ENCODE measurements around the gene DSCAML1. TPM values are rescaled to one million over a fixed set of nuclear protein-coding genes. Genes with fewer than 3 reads are reported as not detected.

Gene DSCAML1
- total RNA-seq, 2 experiments from 2014 or later = not detected

DNA sequence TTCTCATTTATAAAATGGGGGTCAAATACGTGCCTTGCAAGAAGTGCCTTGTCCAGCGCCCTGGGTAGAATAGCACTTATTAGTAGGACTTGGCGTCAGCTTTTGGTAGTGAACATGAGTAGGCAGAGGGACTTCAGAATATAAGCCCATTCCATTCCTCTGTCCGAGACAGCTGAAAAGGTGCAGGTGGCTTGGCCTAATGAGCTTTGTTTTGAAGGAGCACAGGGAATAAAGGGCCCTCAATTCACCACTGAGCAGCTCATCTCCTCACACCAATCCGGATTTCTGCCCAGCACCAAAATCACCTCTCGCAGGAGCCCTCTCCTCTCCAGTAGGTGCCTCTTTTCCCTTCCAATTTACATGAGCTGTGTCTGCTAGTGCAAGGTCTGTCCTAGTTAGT lies 91.2 kb downstream of the DSCAML1 start:
- POLR2A ChIA-PET = interaction anchor here (0.6 kb wide), 1 partner anchor 278 kb away, joined by 3 read pairs; no protein-coding TSS in a partner anchor

DNA sequence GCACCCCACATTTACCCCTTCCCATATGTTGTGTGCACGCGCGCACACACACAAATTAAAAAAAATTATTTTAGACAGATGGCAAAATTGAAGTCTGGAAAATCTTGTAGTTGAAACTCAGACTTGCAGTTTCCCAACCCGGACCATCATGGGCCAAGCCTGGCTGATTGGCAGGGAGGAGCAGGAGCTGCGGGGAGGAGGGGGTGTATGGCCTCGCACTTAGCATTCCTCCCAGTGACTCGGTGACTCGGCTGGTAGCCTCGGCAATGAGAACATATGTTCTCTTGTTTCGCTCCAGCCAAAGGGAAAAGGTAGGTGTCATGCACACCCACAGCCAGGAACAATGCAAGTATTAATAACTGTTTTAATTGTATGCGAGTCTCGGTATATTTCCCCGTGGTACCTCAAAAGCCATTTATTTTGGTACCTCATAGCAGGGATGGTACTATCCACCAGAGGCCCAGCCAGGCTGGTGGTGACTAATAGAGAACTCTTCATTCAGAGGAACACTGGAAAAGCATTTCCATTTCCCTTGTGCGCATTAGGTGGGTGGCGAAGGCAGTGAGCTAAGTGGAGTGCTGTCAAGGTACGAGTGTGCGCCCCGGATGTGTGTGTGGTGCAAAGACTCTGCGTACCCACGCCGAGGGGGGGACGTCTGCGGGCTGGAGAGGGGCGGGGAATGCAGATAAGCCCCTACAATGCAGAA lies 92.5 kb downstream of the DSCAML1 start:
- Histone ChIP-seq H3K4me1 (ENCODE audit: insufficient read depth, low read length, poor library complexity, severe bottlenecking) (no peaks in the 10 kb centered on the region), H3K9me2 (ENCODE audit: insufficient read depth, low read length) (no peaks in the 10 kb centered on the region), H3K4me2 (ENCODE audit: low read length) (no peak overlapping the region), H3K27ac (ENCODE audit: low read depth, low read length, poor library complexity, severe bottlenecking) (no peak overlapping the region), H3K36me3 (ENCODE audit: insufficient read depth, low read length) (no peaks in the 10 kb centered on the region), H4K20me1 (ENCODE audit: insufficient read depth, low read length) (no peaks in the 10 kb centered on the region), H3K4me3 (ENCODE audit: low read depth, low read length, poor library complexity, severe bottlenecking) (no peak overlapping the region), H3K9me3 (ENCODE audit: low read length) (no peaks in the 10 kb centered on the region), H2AFZ (ENCODE audit: low read length) (no peak overlapping the region), H3K79me2 (ENCODE audit: insufficient read depth, low read depth, low read length) (no peaks in the 10 kb centered on the region)
- ChIA-PET POLR2A (no interaction called here), CTCF (ENCODE audit: unreplicated experiment) (no interaction called here)
- intact Hi-C loops (cut with micrococcal nuclease; ENCODE audit: unreplicated experiment) = no loop called here
- TF ChIP-seq, protein P1, sequence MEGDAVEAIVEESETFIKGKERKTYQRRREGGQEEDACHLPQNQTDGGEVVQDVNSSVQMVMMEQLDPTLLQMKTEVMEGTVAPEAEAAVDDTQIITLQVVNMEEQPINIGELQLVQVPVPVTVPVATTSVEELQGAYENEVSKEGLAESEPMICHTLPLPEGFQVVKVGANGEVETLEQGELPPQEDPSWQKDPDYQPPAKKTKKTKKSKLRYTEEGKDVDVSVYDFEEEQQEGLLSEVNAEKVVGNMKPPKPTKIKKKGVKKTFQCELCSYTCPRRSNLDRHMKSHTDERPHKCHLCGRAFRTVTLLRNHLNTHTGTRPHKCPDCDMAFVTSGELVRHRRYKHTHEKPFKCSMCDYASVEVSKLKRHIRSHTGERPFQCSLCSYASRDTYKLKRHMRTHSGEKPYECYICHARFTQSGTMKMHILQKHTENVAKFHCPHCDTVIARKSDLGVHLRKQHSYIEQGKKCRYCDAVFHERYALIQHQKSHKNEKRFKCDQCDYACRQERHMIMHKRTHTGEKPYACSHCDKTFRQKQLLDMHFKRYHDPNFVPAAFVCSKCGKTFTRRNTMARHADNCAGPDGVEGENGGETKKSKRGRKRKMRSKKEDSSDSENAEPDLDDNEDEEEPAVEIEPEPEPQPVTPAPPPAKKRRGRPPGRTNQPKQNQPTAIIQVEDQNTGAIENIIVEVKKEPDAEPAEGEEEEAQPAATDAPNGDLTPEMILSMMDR (conservative IDR thresholded peaks at IDR 0.05; ENCODE audit: low read length) = no peak
- no peak for TF ChIP-seq EZH2phosphoT487 (IDR thresholded peaks at IDR 0.05; ENCODE audit: borderline replicate concordance, low read depth, low read length)
- no TSS peak for BruUV-seq (replicated peaks)
- DNase-seq (ENCODE audit: low spot score) = no peak

More for the DNA sequence above, 91.2 kb downstream of the DSCAML1 start:
- no peaks in the 10 kb centered on the region for H3K36me3 ChIP-seq (ENCODE audit: insufficient read depth, low read length)
- intact Hi-C loops (cut with micrococcal nuclease; ENCODE audit: unreplicated experiment) = no loop called here
- H3K9me2 ChIP-seq (ENCODE audit: insufficient read depth, low read length) = no peaks in the 10 kb centered on the region
- no peaks in the 10 kb centered on the region for H3K79me2 ChIP-seq (ENCODE audit: insufficient read depth, low read depth, low read length)
- no peaks in the 10 kb centered on the region for H3K4me1 ChIP-seq (ENCODE audit: insufficient read depth, low read length, poor library complexity, severe bottlenecking)
- no peaks in the 10 kb centered on the region for H3K9me3 ChIP-seq (ENCODE audit: low read length)
- no TSS peak for BruUV-seq (replicated peaks)
- DNase-seq (ENCODE audit: low spot score) = no peak
- CTCF ChIA-PET (ENCODE audit: unreplicated experiment) = interaction anchor here (0.6 kb wide), 1 partner anchor 12 kb away, joined by 3 read pairs; no protein-coding TSS in a partner anchor
- no peak overlapping the region for H3K4me2 ChIP-seq (ENCODE audit: low read length)
- no peak overlapping the region for H2AFZ ChIP-seq (ENCODE audit: low read length)
- no peak overlapping the region for H3K27ac ChIP-seq (ENCODE audit: low read depth, low read length, poor library complexity, severe bottlenecking)
- H4K20me1 ChIP-seq (ENCODE audit: insufficient read depth, low read length) = no peaks in the 10 kb centered on the region
- no peak overlapping the region for H3K4me3 ChIP-seq (ENCODE audit: low read depth, low read length, poor library complexity, severe bottlenecking)
- TF ChIP-seq EZH2phosphoT487 (IDR thresholded peaks at IDR 0.05; ENCODE audit: borderline replicate concordance, low read depth, low read length) = no peak
- TF ChIP-seq, protein P1 (conservative IDR thresholded peaks at IDR 0.05; ENCODE audit: low read length) = no peak

DNA sequence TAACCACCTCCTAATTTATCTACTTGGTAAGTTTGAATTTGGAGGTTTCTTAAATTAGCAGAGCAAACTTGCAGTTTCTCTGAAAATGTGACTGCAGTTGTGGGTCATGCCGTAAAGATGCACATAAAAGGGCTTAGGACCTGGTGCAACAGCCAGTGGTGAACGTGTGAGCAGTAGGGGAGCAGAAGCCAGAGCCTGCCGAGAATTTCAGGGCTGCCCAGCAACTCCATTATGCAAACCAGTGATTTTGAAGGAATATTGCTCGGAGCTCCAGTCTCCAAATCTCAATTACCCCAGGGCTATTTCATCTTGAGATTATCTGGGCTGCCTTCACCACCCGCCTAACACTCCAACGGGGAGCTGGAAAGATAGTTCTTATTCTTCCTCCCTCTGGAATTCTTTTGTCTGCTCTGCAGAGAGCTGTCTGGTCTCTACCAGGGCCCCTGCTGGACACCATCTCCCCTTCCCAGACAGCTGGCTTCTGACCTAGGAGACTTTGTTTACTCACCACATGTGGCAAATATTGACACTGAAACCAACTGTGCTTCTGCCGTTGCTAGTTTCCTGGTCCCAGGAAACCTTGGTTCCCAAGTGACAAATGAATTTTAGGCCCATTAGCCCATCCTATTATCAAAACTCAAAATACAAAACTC lies 93.9 kb downstream of the DSCAML1 start:
- Histone ChIP-seq H3K79me2 (ENCODE audit: insufficient read depth, low read depth, low read length) (no peaks in the 10 kb centered on the region), H3K4me1 (ENCODE audit: insufficient read depth, low read length, poor library complexity, severe bottlenecking) (no peaks in the 10 kb centered on the region), H2AFZ (ENCODE audit: low read length) (no peak overlapping the region), H3K4me3 (ENCODE audit: low read depth, low read length, poor library complexity, severe bottlenecking) (no peak overlapping the region), H3K27ac (ENCODE audit: low read depth, low read length, poor library complexity, severe bottlenecking) (no peak overlapping the region), H3K36me3 (ENCODE audit: insufficient read depth, low read length) (no peaks in the 10 kb centered on the region), H3K9me3 (ENCODE audit: low read length) (no peaks in the 10 kb centered on the region), H3K9me2 (ENCODE audit: insufficient read depth, low read length) (no peaks in the 10 kb centered on the region), H3K4me2 (ENCODE audit: low read length) (no peak overlapping the region), H4K20me1 (ENCODE audit: insufficient read depth, low read length) (no peaks in the 10 kb centered on the region)
- TF ChIP-seq, protein P1 (conservative IDR thresholded peaks at IDR 0.05; ENCODE audit: low read length) = no peak
- no peak for TF ChIP-seq EZH2phosphoT487 (IDR thresholded peaks at IDR 0.05; ENCODE audit: borderline replicate concordance, low read depth, low read length)
- no TSS peak for BruUV-seq (replicated peaks)
- intact Hi-C loops (cut with micrococcal nuclease; ENCODE audit: unreplicated experiment) = no loop called here
- POLR2A ChIA-PET = interaction anchor here (0.6 kb wide), 1 partner anchor 350 kb away, joined by 4 read pairs; no protein-coding TSS in a partner anchor
- no peak for DNase-seq (ENCODE audit: low spot score)
- CTCF ChIA-PET (ENCODE audit: unreplicated experiment) = no interaction called here

All from OCI-LY7 (cell line).